NOMO-1 (cell line): ENCODE measurements around the gene CENPP.

ENCODE experiments used
- DNase-seq, 2 experiments: peaks; one replicate each; lab custom pipeline; 2025; ENCODE audit not compliant: unreplicated experiment in 2 of 2; lab: John Stamatoyannopoulos, UW

The CENPP gene

DNA sequence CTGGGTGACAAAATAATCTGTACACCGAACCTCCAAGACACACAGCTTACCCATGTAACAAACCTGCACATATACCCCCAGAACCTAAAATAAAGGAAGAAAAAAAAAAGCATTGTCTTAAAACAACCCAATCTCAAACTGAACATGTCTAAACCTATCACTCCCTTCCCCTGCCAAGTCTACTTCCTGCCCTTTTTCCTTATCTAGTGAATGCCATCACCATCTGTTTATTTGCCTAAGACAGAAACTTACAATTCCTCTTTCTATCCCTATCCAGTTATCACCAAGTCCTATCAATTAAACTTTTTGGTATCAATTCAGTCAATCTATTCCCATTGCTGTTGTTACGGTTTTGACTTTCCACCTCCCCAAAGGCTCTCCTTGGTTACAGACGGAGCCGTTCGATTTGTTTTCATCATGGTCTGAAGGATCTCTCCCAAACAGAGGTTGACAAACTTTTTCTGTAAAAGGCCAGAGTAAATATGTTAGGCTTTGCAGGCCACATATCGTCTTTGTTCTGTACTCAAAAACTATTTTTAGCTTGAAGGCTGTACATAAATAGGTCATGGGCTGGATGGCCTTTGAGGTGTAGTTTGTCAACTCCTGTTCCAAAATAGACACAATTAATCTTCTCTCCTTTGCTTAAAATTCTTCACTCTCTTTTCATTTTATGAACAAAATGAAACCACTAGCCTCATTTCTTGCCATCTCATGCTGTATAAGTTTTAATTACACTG lies 12.7 kb upstream of the CENPP start:
- DNase-seq, result no peak

DNA sequence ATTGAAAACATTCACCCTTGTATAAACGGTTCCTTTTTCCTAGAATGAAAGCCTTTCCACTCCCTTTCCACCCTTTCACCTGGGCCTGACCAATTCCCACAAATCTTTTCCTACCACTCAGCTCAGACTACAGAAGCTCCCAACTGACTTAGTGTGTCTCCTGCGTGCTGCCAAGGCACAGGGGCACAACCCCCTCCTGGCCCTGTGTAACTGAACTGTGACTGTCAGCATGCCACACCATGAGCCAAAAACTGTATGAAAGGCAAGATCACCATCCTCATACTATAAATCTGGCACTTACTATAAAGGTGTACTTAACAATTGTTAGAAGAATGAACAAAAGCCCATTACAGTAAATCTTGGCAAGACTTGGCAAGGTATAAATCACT lies 12.1 kb upstream of the CENPP start:
- no peak for DNase-seq

DNA sequence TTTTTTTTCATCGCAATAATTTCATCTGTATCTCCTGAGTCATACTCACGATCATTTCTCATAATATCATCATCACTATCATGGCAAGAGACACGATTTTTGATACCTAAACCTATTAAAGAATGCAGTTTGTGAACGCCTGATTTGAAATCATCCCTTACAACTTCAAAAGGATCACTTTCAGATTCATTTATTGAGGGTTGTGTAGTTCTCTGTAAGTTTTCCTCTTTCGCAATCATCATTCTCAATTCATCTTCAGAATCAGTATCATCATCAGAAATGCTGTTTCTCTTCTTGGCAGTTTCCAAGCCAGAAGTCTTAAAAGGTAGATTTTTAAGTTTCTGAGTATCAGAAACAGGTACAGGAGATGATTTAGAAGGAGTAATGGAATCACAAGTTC lies 10.3 kb upstream of the CENPP start:
- DNase-seq, result no peak

DNA sequence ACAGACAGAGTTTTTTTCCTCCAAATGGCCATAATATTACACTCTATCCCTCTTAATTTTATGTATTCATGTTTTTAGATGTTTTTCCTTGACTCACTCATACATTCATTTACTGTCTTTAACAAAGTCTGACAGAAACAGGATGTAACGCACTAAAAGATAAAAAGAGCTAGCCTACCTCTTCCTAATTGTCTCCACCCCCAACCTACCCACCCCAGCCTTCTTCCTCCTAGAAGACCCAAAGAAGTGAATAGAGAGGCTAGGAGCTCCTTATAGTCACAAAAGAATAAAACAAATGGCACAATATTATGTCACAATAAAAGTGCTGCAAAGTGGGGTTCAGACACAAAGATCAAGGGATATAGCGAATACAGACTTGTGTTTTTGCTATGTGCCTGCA lies 1.3 kb upstream of the CENPP start:
- DNase-seq, result peak in 1 of 2 experiments; percentile 28

DNA sequence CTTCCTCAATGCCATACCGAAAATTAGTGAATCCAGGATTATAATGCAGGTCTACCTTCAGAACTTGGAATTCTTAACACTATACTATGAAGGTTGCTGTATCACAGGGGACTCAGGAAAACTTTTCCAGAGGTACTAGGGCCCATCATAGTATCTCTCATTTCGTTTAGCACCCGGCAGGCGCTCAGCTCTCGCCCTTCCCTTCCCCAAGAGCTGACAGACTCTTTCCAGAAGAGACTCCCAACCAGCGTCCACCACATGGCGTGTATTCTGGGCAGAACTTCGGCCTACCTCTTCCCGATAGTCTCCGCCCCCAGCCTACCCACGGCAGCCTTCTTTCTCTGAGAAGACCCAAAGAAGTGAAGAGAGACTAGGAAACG lies 874 bp upstream of the CENPP start:
- DNase-seq, result no peak

DNA sequence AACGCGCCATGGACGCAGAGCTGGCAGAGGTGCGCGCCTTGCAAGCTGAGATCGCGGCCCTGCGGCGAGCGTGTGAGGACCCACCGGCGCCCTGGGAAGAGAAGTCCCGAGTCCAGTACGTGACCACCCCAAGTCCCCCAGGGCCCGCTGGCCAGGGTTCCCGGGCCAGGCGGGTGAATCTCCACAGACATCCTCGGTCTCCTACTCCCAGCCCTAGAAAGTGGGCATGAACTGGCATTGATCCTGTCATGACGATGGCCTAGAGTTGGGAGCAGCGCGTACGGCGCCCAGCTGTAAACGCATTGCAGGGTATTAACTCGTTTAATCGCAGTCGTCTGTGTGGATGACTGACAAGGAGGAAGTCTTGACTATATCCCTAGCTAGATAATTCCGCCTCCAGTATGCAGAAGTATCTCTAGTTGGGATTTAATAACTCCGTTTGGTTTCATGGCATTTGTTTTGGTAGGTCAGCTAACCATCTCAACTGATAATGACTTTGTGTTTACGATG lies 293 bp downstream of the CENPP start:
- DNase-seq, result peak in 1 of 2 experiments; percentile 40

DNA sequence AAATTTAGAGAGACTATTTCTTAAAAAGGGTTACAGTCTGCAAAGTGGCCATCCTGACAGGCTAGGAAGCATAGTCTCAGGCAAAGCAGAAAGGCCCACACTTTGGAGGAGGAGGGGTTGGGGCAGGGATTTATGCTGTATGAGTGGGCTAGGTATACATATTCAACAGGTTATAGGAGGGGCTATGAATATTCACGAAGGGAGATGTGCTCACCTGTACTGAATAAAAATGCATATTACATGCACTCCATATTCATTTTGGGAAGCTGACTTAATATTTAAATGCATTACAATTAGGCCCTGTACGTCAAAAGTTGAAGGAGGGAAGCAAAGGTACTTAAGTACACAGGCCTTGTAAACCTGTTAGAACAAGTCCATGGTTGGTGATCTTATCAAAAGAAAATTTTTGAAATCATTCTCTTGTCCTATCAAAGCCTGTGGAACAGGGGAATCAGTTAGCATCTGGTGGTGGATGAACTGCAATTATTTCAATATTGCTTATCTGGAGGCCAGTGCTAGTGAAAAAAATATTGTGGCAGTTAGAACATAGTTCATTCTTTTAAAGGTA lies 1.6 kb downstream of the CENPP start:
- DNase-seq, result no peak

DNA sequence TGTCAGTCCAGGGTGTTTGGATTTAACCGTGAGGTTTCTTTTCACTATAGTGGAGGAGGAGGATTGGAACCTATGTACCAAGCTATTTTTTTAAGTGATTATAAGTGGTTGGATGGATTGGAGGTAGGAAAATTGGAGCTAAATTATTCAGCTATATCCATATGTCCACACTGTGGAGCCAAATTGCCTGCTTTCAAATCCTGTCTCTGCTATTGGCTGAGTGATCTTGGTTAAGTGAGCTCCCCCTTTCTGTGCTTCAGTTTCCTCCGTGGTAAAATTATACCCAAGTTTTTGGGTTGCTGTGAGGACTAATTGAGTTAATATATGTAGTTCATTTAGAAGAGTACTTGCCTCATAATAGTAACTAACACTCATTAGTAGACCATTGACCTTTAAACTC lies 2.5 kb downstream of the CENPP start:
- DNase-seq, result no peak

DNA sequence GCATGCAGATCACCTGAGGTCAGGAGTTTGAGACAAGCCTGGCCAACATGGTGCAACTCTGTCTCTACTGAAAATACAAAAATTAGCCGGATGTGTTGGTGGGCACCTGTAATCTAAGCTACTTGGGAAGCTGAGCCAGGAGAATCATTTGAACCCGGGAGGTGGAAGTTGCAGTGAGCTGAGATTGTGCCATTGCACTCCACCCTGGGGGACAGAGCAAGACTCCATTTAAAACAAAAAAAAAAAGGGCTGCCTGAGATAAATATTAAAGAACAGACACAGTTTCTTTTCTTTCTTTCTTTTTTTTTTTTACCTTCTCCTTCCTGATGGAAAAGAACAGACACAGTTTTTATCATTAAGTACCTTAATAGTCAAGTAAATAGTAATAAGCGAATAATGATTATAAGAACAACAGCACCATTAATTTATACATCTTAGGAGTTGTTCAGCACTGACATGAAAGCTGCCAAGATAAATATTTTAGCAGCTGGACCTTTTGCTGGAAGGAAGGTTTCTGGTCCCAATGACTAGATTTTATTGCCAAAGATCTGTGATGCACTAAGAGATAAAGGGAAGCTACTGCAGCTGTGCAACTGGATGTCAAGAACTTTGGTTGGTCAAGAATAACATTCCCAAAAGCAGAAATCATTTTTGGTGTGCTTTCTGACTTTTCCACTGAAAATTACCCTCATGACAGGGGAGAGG lies 7.0 kb downstream of the CENPP start:
- DNase-seq, result no peak

DNA sequence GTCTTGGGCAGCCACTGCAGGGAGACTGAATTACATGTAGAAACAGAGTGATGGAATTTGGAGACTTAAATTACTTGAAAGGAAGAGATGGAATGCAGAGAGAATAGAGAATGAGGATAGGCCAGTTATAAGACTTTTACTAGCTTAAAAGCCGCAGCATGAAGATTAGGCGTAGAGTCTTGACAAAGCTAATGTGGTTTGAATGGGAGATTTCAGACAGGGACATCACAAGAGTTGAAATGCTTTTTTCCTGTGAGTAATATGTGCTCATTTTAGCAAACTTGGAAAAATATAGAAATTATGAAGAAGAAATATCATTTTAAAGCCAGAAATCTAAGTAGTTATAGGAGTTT lies 7.5 kb downstream of the CENPP start:
- no peak for DNase-seq

DNA sequence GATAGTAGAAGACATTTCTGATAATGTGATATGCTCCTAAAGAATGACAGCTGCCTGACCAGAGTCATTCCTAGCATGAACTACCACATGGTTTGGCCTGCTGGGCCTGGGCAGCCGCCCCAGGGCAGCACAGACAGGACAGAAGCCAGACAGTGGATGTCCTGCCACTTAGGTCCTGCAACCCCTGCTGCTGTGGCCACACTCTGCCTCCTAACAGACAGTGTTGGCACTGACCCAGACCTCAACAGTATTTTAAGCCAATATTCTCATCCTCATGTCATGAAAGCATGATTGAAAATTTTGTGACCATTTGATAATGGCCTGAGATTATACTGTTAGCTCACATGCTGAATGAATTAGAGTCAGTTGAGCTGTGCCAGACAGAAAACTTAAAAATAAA lies 15.8 kb downstream of the CENPP start:
- no peak for DNase-seq

DNA sequence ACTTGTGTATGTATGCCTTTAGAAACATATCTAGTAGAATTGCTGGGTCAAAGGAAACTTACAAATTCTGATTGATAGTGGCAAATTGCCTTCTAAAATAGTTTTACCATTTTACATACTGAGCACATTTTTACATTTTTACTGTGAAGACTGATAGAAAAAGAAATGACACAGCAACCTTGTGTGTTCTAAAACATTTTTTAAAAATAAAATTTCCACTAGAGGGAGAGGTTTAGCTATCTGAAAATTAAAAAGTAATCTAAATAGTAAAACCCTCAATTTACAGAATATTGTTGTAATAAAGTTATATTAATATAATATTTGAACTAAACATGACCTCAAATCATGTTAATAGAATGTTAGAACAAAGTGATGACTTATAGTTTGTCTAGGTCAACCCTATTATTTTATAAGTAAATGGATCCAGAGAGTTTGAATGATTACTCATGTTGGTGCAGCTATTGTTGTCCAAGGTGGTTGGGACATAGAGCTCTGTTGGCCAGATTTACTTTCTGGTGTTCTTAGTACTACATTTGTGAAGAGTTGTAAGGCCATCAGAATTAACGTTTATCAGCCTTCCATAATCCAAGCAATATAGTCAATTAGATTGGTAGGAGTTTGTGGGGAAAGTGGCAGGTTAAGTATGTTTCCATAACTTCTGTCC lies 17.2 kb downstream of the CENPP start:
- DNase-seq, result no peak

DNA sequence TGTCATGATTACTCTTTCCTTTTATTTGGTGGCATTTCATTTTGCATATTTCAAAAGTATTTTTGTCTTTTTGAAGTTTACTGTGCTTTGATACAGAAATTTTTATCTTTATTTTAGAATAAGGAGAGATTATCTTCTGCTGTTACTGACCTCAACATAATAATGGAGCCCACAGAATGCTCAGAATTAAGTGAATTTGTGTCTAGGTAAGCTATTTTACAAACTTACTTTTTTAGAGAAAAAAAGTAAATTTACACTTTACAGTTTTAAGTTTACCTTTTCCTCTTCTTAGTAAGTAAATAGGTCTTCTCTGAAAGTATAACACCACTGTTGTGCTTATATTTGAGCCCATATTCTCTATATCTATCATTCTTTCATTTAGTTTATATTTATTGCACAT lies 19.8 kb downstream of the CENPP start:
- DNase-seq, result no peak

DNA sequence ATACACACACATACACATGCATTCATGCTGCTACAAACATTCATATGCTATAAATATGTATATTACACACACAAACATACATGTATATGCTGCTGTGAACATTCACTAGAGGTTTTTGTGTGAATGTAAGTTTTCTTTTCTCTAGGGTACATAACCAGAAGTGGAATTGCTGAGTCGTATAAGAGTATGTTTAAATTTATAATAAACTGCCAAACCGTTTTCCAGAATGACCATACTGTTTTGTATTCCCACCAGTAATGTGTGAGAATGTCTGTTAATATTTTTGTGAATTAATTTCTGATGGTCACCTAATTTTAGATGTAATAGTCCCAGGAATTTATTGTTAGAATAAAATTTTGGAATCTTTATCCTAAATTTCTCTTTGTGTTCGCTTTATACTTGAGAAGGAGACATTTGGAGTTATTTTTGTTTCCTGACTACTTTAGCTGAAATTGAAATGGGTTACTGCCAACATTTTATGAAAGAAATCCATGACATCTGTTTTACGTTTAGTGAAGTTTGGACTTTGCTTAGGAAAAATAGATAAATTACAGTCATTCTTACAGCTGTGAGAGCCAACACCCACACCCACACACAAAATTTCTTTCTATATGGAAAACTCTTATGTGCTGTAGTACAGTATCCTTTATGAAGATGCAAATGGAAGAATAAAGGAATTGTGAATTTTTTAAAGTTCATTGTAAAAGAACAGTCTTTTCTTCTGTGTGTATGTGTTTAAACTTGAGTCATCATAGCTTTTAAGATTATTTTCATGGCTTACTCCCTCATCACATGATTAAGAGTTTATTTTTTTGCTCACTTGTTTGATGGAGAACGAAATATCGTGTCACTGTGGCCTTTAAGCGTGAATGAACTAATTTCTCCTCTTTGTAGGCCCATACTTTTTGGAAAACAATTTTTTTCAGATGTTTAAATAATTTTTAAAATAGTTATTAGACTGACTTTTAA lies 24.3 kb downstream of the CENPP start:
- DNase-seq, result no peak

DNA sequence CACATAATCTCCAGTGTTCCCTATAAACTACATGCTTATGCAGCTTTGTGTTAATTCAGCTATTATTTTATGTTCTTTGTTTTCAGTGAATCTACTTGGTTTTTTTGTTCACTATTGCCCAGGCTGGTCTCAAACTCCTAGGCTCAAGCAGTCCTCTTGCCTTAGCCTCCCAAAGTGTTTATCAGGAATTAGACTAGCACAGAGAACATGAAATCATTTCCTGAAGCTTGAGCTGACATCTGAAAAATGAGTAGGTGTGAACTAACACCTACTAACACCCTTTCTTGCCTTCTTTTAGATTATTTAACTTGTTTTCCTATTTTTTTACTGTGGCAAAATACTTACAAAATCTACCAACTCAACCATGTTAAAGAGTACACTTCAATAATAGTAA lies 25.0 kb downstream of the CENPP start:
- DNase-seq, result no peak

DNA sequence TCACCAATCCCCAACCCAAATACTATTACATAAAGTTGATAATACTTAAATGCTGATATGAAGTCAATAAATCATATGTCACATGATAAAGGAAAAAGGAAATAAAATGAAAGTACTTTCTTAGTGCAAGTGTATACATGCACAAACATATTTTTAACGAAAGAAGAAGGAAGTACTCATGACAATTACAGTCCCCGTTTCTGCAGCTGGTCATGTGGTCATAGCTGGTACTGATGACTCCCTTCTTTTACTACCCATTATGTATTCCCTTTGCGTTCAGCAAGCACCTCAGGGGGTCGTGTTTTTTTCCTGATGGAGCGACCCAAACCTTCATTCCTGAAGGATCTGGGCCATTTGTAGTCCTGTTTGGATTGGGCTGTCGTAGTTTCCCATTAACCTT lies 27.3 kb downstream of the CENPP start:
- peak; percentile 28 to 83 for DNase-seq

DNA sequence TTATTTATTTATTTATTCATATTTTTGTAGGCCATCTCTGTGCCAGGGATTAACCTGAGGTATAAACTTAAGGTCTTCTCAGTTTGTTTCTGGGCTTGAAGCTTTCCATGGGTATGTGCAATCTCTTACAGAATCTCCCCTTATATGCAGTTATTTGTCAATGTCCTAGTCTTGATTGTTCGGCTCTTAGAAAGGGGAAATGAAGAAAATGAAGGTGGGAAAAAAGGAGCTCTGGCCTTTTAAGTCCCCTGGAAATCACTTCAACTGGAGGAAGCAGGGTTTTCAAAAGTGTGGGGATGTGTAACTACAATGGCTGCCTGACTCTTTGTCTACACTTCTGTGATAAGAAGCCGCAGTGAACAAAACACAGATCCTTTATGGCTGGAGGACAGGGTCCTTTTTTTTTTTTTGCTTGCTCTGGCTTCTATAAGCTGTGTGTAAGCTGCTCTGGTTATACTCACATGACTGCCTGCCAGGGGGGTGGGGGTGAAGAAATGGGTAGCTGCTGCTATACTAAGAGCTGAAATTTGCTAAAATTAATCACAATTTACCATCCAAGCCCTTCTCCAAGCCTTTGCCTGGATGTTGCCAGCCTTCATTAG lies 33.7 kb downstream of the CENPP start:
- DNase-seq, result peak; percentile 26 to 29

DNA sequence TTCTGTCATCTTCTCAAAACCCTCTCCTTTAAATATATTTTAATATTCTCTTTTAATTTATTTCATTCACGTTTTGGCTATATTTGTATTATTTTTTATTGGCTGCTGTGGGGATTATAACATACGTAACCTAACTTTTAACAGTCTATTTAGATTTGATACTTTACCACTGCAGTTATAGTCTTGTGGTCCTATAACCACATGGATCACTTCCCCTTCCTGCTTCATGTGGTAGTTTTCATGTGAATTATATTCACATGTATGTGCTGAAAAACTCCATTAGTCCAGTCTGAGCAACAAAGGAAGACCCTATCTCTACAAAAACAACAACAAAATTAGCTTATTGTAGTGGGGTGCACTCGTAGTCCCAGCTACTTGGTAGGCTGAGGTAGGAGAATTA lies 34.3 kb downstream of the CENPP start:
- peak; percentile 2 to 63 for DNase-seq

DNA sequence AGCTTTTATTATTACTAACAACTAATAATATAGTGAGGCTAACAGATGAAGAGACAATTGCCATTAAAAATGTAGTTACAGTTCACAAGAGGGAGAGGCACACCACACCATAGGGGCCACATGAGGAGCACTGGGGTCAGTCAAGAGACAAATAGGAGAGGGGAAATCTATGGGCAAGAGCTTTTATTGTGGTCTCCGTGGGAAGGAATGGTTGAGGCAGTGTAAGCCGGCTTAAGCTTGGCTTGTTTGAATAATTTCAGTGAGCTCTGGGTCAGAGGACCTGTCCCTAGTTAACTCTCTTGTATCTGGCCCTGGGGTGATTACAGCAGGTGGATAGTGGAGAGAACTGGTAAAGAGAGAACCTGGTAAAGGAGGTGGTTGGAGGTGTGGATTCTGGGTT lies 43.3 kb downstream of the CENPP start:
- DNase-seq, result no peak

DNA sequence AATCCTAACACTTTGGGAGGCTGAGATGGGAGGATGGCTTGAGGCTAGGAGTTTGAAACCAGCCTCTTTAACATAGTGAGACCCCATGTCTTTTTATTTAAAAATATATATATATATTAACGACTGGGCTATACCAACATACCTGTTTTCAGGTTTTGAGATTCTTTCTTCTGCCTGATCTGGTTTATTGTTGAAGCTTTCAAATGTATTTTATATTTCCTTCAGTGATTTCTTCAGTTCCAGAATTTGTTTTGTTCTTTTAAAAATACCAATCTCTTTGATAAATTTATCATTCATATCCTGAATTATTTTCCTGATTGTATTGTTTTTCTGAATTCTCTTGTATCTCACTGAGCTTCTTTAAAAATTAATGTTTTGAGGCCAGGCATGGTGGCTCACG lies 47.4 kb downstream of the CENPP start:
- no peak for DNase-seq
